ENCODE data around the gene ATG9B.

The ATG9B gene

GRCh38 chr7:151053751-151054150 is 29.5 kb upstream of the ATG9B start:
- H3K9me2 ChIP-seq (replicated peaks; ENCODE audit: insufficient read depth, low read length): no peaks in the 10 kb centered on the region
- H3K4me2 ChIP-seq (ENCODE audit: low read depth, low read length): no peak overlapping the region
- H3F3A ChIP-seq (ENCODE audit: insufficient read depth, low read length): peaks cover 8% of the 10 kb centered on the region; the same call in 1 of the 2 replicates
- H3K27me3 ChIP-seq (replicated peaks; ENCODE audit: insufficient read depth, low read length): peaks cover 18% of the 10 kb centered on the region
- no peak overlapping the region for H3K4me3 ChIP-seq (ENCODE audit: low read length)
- no peaks in the 10 kb centered on the region for H4K20me1 ChIP-seq (ENCODE audit: insufficient read depth, low read length)
- H3K9ac ChIP-seq (ENCODE audit: low read length): no peak overlapping the region
- DNase-seq: no peak
- H3K79me2 ChIP-seq (ENCODE audit: low read length): 0 out of 2 replicates have a peak, but pooled peaks cover 3% of the 10 kb centered on the region
- peaks cover 6% of the 10 kb centered on the region for H3K4me1 ChIP-seq (ENCODE audit: low read length)
- H3K36me3 ChIP-seq (replicated peaks; ENCODE audit: insufficient read depth, low read length): no peaks in the 10 kb centered on the region
- no peak overlapping the region for H2AFZ ChIP-seq (ENCODE audit: low read length)
- H3K9me3 ChIP-seq (replicated peaks; ENCODE audit: insufficient read depth, low read length): no peaks in the 10 kb centered on the region
- H3K27ac ChIP-seq (ENCODE audit: low read length): no peak overlapping the region
- no peak for TF ChIP-seq CTCF (IDR thresholded peaks at IDR 0.05; ENCODE audit: low read length)
- TF ChIP-seq EZH2phosphoT487 (IDR thresholded peaks at IDR 0.05; ENCODE audit: low read length): no peak
- no peak for TF ChIP-seq EZH2 (optimal IDR thresholded peaks at IDR 0.05; ENCODE audit: low read depth, low read length)

- H3K4me3 ChIP-seq (ENCODE audit: low read length): no peak overlapping the region
- no peak overlapping the region for H3K27ac ChIP-seq (ENCODE audit: low read length)
- peaks cover 18% of the 10 kb centered on the region for H3K27me3 ChIP-seq (replicated peaks; ENCODE audit: insufficient read depth, low read length)
- H3K4me2 ChIP-seq (ENCODE audit: low read depth, low read length): no peak overlapping the region
- peaks cover 1% of the 10 kb centered on the region; the same call in 1 of the 2 replicates for H3F3A ChIP-seq (ENCODE audit: insufficient read depth, low read length)
- no peaks in the 10 kb centered on the region for H4K20me1 ChIP-seq (ENCODE audit: insufficient read depth, low read length)
- DNase-seq: no peak
- H3K4me1 ChIP-seq (ENCODE audit: low read length): peaks cover 6% of the 10 kb centered on the region
- H3K9ac ChIP-seq (ENCODE audit: low read length): no peak overlapping the region
- no peak for TF ChIP-seq EZH2phosphoT487 (IDR thresholded peaks at IDR 0.05; ENCODE audit: low read length)
- TF ChIP-seq CTCF (IDR thresholded peaks at IDR 0.05; ENCODE audit: low read length): no peak
- TF ChIP-seq EZH2 (optimal IDR thresholded peaks at IDR 0.05; ENCODE audit: low read depth, low read length): no peak
- H3K9me3 ChIP-seq (replicated peaks; ENCODE audit: insufficient read depth, low read length): no peaks in the 10 kb centered on the region
- no peak overlapping the region for H2AFZ ChIP-seq (ENCODE audit: low read length)
- H3K36me3 ChIP-seq (replicated peaks; ENCODE audit: insufficient read depth, low read length): no peaks in the 10 kb centered on the region
- 0 out of 2 replicates have a peak, but pooled peaks cover 3% of the 10 kb centered on the region for H3K79me2 ChIP-seq (ENCODE audit: low read length)
- no peaks in the 10 kb centered on the region for H3K9me2 ChIP-seq (replicated peaks; ENCODE audit: insufficient read depth, low read length)
Observed at GRCh38 chr7:151053096-151053495, 28.8 kb upstream of the ATG9B start.

GRCh38 chr7:151051108-151051507 is 26.8 kb upstream of the ATG9B start:
- Histone ChIP-seq H3K4me2 (ENCODE audit: low read depth, low read length) (no peak overlapping the region), H3K79me2 (ENCODE audit: low read length) (no peaks in the 10 kb centered on the region), H3K4me3 (ENCODE audit: low read length) (no peak overlapping the region), H3K27ac (ENCODE audit: low read length) (no peak overlapping the region), H2AFZ (ENCODE audit: low read length) (no peak overlapping the region), H3K36me3 (replicated peaks; ENCODE audit: insufficient read depth, low read length) (no peaks in the 10 kb centered on the region), H3K9me3 (replicated peaks; ENCODE audit: insufficient read depth, low read length) (no peaks in the 10 kb centered on the region), H3K27me3 (replicated peaks; ENCODE audit: insufficient read depth, low read length) (peaks cover 18% of the 10 kb centered on the region), H3K9me2 (replicated peaks; ENCODE audit: insufficient read depth, low read length) (no peaks in the 10 kb centered on the region), H3K4me1 (ENCODE audit: low read length) (no peaks in the 10 kb centered on the region), H3K9ac (ENCODE audit: low read length) (no peak overlapping the region), H4K20me1 (ENCODE audit: insufficient read depth, low read length) (no peaks in the 10 kb centered on the region), H3F3A (ENCODE audit: insufficient read depth, low read length) (no peaks in the 10 kb centered on the region)
- TF ChIP-seq CTCF (IDR thresholded peaks at IDR 0.05; ENCODE audit: low read length): no peak
- TF ChIP-seq EZH2 (optimal IDR thresholded peaks at IDR 0.05; ENCODE audit: low read depth, low read length): no peak
- TF ChIP-seq EZH2phosphoT487 (IDR thresholded peaks at IDR 0.05; ENCODE audit: low read length): no peak
- DNase-seq: peak; percentile 33

All from MM.1S (cell line).